Panc1 (cell line): ENCODE results near the gene ITGB6. TPM values are rescaled to one million over a fixed set of nuclear protein-coding genes. Genes with fewer than 3 reads are reported as not detected.

Experiments
- ATAC-seq: fragments of 200-7000 bp; cut with Tn5 transposase; 2 replicates; pipeline ENCODE4 v1.9.1; 2020; ENCODE audit warnings: mild to moderate bottlenecking, moderate library complexity
- BruUV-seq: library from RNA; stranded (reverse); fragments of 400-500 nt; replicated peaks from 2 replicates; lab custom pipeline; 2021; lab: Mats Ljungman, UMichigan
- CTCF ChIA-PET: fragments of 300-600 bp; sonication (Branson Sonifier 250); formaldehyde crosslinking; loops from one replicate; lab custom pipeline; 2022; ENCODE audit warnings: antibody characterized with exemption; lab: Charles Lee
- POLR2A ChIA-PET: fragments of 300-600 bp; sonication (Branson Sonifier 250); formaldehyde crosslinking; loops from one replicate; lab custom pipeline; 2022; ENCODE audit warnings: antibody characterized with exemption; lab: Charles Lee
- DNase-seq: peaks from one replicate; pipeline ENCODE4 v3.0.0-alpha.2; 2010; ENCODE audit warnings: low read depth, low spot score
- H3K27ac ChIP-seq: 2 replicates; pipeline ENCODE4 v1.5.1; 2011; ENCODE audit warnings: mild to moderate bottlenecking, low read length, inconsistent platforms
- H3K27me3 ChIP-seq: fragments of 200-500 bp; sonication (Bioruptor generic); 2 replicates; pipeline ENCODE4 v1.6.0; 2014; ENCODE audit warnings: low read length, inconsistent platforms; ENCODE audit not compliant: control insufficient read depth, insufficient read depth
- H3K36me3 ChIP-seq: fragments of 200-500 bp; sonication (Bioruptor generic); 2 replicates; pipeline ENCODE4 v1.5.1; 2014; ENCODE audit warnings: inconsistent platforms, mild to moderate bottlenecking, low read length, moderate library complexity; ENCODE audit not compliant: control insufficient read depth, insufficient read depth
- H3K4me1 ChIP-seq: 2 replicates; pipeline ENCODE4 v1.5.1; 2011; ENCODE audit warnings: inconsistent platforms, mild to moderate bottlenecking, low read length, moderate library complexity; ENCODE audit not compliant: control insufficient read depth, insufficient read depth
- H3K4me3 ChIP-seq, 2 experiments: 2 replicates each; pipeline ENCODE4 v1.5.1; 2011 to 2012; ENCODE audit warnings: low read depth in 2 of 2, low read length in 2 of 2, mild to moderate bottlenecking in 2 of 2, inconsistent platforms in 1 of 2, moderate library complexity in 1 of 2
- H3K9me3 ChIP-seq: fragments of 200-500 bp; sonication (Bioruptor generic); 2 replicates; pipeline ENCODE4 v1.5.1; 2014; ENCODE audit warnings: low read depth, mild to moderate bottlenecking, inconsistent platforms, low read length, moderate library complexity; ENCODE audit not compliant: control insufficient read depth, insufficient read depth
- CTCF ChIP-seq: fragments of 450-650 bp; IDR thresholded peaks from 2 replicates; pipeline ENCODE4 v1.5.1; 2017; ENCODE audit warnings: mild to moderate bottlenecking
- POLR2AphosphoS5 ChIP-seq: IDR thresholded peaks from 2 replicates; pipeline ENCODE4 v1.6.1; 2012; ENCODE audit warnings: mild to moderate bottlenecking, low read depth, low read length, moderate library complexity
- REST ChIP-seq, 2 experiments: IDR thresholded peaks; 2 replicates each; pipeline ENCODE4 v1.6.1; 2011 to 2012; ENCODE audit warnings: low read depth in 2 of 2, control low read depth in 1 of 2, low read length in 1 of 2, mild to moderate bottlenecking in 1 of 2, moderate library complexity in 1 of 2; ENCODE audit not compliant: insufficient read depth in 1 of 2
- SIN3A ChIP-seq: IDR thresholded peaks from 2 replicates; pipeline ENCODE4 v1.6.1; 2012; ENCODE audit warnings: low read depth, mild to moderate bottlenecking, low read length, moderate library complexity, borderline replicate concordance; ENCODE audit not compliant: insufficient read depth
- TCF7L2 ChIP-seq: IDR thresholded peaks from 2 replicates; pipeline ENCODE4 v1.6.1; 2011; ENCODE audit warnings: mild to moderate bottlenecking, low read depth, low read length, inconsistent platforms
- in situ Hi-C: cut with HindIII; loops from 2 replicates; pipeline ENCODE4 v1.10.0; 2016; ENCODE audit warnings: low sequenced_read_pairs, low pct_unique_long_range_greater_than_20kb
- intact Hi-C: fragments of 100-400 bp; cut with micrococcal nuclease; formaldehyde crosslinking; loops from one replicate; pipeline ENCODE4 v1.10.0; 2022; ENCODE audit not compliant: unreplicated experiment
- total RNA-seq: library from RNA; stranded (reverse); gene quantifications from one replicate; pipeline ENCODE4 v1.2.1, GENCODE V29; 2021; ENCODE audit not compliant: unreplicated experiment

The ITGB6 gene
- total RNA-seq, 1 experiment from 2014 or later = 0.08 TPM

- CTCF ChIA-PET = no interaction called here
- POLR2A ChIA-PET = no interaction called here
- Histone ChIP-seq H3K27me3 (no peaks in the 10 kb centered on the region), H3K4me3 (no peak overlapping the region), H3K36me3 (no peaks in the 10 kb centered on the region), H3K9me3 (no peaks in the 10 kb centered on the region), H3K27ac (no peak overlapping the region), H3K4me1 (no peaks in the 10 kb centered on the region; the same call in none of the 2 replicates)
- in situ Hi-C loops (no loop called here), intact Hi-C loops (loop anchor here (10.0 kb wide), 1 partner anchor 886 kb away; no protein-coding TSS in a partner anchor)
- DNase-seq (no peak), ATAC-seq (no peak)
- TF ChIP-seq REST (IDR thresholded peaks at IDR 0.05; ENCODE audit: insufficient read depth in 1 of 2, low read depth in 2 of 2, low read length in 1 of 2) = no peak
- no TSS peak for BruUV-seq
Measured at GRCh38 chr2:160108646-160109045, 91.4 kb downstream of the ITGB6 start.

- no peaks in the 10 kb centered on the region for H3K27me3 ChIP-seq
- H3K4me1 ChIP-seq = no peaks in the 10 kb centered on the region; the same call in none of the 2 replicates
- no TSS peak for BruUV-seq
- intact Hi-C loops = loop anchor here (10.0 kb wide), 1 partner anchor 889 kb away; no protein-coding TSS in a partner anchor
- CTCF ChIA-PET = no interaction called here
- no peaks in the 10 kb centered on the region for H3K9me3 ChIP-seq
- H3K27ac ChIP-seq = no peak overlapping the region
- H3K36me3 ChIP-seq = no peaks in the 10 kb centered on the region
- DNase-seq (no peak), ATAC-seq (no peak)
- H3K4me3 ChIP-seq = no peak overlapping the region
- TF ChIP-seq CTCF (no peak), REST (IDR thresholded peaks at IDR 0.05; ENCODE audit: insufficient read depth in 1 of 2, low read depth in 2 of 2, low read length in 1 of 2) (no peak), SIN3A (no peak), POLR2AphosphoS5 (no peak), TCF7L2 (no peak)
- POLR2A ChIA-PET = no interaction called here
- in situ Hi-C loops = no loop called here
Measured at GRCh38 chr2:160105366-160105765, 94.7 kb downstream of the ITGB6 start.
